NK-92 treated with Interleukin-12 subunit alpha and Interleukin-12 subunit beta, amount 100 ng/mL, for 24 hours (cell line): ENCODE results near the gene ELFN2.
"Not testable (repeated sequence)": the region's sequence is repeated elsewhere in the genome, so short reads cannot be mapped to it uniquely, and the experiment has no call there.

Experiments
- DNase-seq: peaks from one replicate; lab custom pipeline; 2025; lab: John Stamatoyannopoulos, UW

Gene ELFN2

GRCh38 chr22:37410174-37411055 is 16.9 kb downstream of the ELFN2 start:
- no peak for DNase-seq

- no peak for DNase-seq
Observed at GRCh38 chr22:37409459-37410050, 17.7 kb downstream of the ELFN2 start.

DNA sequence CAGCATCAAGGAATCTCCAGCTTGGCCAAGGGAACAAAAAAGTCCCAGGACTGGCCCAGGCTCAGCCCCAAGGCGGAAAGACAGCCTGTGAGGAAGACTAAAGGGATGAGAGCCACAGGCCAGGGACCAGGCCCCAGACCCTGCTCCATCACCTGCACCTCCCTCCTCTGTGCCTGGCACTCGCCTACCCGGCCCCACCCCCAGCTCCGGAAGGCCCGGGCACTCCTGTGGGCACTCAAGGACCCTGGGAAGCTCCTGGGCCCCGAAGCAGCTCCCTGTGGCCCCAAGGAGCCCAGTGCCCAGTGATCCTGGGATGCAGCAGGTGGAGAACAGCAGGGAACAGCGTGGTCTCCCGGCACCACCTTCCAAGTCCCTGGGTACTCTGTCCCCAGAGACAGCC is 18.2 kb downstream of the ELFN2 start:
- DNase-seq = no peak

- no peak for DNase-seq
Observed at GRCh38 chr22:37407856-37408255, 19.4 kb downstream of the ELFN2 start.

DNA sequence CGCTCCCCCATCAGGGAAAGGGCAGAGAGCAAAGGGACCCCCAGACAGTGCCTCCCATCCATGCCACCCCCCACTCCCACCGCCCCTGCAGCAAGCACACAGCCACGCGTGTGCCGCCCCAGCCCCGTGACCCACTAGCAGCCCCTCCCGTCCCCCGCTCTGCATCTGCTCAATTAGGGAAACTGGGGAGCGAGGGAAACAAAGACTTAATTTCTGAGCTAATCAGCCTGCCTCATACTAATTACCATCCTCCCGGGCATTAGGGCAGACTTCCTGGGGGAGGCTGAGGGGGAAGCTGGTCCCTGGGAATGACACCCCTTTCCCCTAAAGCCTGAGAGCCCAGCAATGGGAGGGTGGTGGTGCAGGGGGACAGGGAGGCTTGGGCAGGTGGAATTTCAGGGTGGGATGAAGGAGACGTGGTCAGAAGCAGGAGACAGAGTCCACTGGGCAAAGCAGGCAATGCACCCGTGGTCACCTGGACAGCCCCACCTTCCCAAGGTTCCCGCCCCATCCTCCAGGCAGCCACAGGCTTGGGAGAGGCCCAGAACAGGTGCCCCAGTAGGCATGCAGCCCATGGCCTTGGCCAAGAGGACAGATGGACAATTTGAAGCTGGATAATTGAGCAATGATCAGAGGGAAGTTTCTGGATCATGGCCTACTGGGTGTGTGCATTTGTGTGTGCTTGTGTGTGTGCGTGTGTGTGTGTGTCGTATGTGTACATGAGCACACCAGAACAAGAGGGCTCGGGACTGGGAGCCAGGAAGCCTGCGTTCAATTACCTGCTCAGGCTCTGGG is 20.6 kb downstream of the ELFN2 start:
- no peak for DNase-seq

DNA sequence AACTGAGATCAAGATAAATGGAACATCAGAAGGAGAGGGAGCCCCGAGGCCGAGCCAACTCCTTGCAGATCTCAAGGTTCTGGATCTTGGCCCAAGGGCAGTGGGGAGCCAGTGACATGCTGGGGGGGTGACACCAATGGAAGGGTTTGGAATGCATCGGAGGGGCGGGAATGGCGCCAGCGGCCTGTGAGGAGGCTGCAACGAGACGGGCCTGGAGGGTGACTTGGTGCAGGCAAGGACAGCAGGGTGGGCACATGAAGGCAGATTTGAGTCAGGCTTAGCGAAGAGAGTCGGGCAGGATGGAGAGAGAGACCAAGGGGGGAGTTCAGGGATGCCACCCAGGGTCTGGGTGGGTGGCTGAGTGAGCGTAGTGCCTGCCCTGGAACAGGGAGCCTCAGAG is 23.2 kb downstream of the ELFN2 start:
- no peak for DNase-seq

- no peak for DNase-seq
Observed at GRCh38 chr22:37403267-37403960, 23.9 kb downstream of the ELFN2 start.

DNA sequence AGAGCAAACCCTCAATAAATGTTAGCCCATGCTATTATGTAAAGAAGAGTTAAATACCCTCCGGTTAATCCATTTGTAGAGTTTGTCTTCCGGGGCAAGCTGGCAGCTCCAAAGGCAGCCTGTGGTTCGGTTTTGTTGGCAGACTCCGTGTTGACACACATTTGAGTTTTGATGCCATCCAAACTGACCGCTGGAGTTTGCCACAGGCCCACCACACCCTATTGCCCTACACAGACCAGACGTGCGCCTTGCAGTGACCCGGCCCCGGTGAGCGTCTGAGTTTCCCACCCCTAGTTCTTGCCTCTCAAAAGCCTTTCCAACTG is 25.1 kb downstream of the ELFN2 start:
- no peak for DNase-seq

DNA sequence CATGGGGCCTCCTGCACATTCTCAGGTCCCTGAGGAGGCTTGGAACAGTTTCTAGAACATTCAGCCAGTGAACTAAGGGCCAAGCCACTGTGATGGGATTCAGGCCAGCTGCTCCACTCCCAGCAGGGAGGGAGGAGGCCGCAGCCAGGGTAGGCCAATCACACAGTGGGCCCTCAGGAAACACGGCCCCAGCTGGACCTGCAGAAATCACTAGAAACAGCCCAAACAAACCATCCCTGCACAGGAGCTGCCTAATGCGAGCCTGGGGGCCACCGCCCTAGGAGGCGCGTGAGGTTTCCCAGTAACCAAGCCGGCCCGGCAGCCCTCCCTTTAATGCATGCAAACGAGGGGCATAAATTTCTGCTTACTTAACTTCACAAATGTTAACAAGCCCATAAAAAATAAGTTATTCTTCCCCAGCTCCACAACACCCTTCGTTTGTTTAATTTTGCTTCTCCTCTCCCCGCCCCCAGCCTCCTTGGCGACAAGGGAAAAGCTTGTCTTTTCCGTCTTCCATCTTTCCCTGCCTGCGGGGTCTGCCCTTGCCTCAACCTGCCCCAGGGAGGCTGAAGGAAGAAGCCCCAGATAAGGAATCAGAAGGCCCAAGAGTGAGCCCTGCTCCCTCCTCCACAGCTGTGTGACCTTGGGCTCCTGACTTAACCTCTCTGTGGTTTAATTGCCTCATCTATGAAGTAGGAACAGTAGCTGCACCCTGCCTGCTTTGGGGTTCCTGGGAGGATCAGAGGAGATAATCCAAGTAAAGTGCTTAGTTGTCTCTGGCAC is 25.7 kb downstream of the ELFN2 start:
- no peak for DNase-seq

GRCh38 chr22:37400719-37401118 is 26.6 kb downstream of the ELFN2 start:
- DNase-seq = no peak

- DNase-seq = not testable (repeated sequence)
Observed at GRCh38 chr22:37399457-37399856, 27.8 kb downstream of the ELFN2 start.

GRCh38 chr22:37397226-37397625 is 30.1 kb downstream of the ELFN2 start:
- DNase-seq = no peak

- DNase-seq = no peak
Observed at GRCh38 chr22:37396488-37397084, 30.7 kb downstream of the ELFN2 start.

- DNase-seq = no peak
Observed at GRCh38 chr22:37394341-37394740, 32.9 kb downstream of the ELFN2 start.

DNA sequence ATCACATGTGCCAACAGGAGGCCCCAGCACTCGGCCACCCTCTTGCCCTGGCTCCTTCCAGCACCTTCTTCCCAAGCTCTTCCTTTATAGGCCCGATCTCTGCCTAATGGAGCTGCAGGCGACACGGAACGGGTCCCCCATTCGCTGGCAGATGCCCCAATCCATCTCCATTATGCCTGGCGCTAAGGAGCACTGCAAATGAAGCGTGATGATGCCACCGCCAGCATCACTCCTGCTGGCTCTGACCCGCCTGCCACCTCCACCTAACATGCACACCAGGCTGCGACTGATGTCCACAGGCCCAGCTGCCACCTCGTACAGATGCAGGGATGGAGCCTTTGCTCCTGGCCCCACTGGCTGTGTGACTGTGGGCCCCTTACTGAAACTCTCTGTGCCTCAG is 33.5 kb downstream of the ELFN2 start:
- no peak for DNase-seq

DNA sequence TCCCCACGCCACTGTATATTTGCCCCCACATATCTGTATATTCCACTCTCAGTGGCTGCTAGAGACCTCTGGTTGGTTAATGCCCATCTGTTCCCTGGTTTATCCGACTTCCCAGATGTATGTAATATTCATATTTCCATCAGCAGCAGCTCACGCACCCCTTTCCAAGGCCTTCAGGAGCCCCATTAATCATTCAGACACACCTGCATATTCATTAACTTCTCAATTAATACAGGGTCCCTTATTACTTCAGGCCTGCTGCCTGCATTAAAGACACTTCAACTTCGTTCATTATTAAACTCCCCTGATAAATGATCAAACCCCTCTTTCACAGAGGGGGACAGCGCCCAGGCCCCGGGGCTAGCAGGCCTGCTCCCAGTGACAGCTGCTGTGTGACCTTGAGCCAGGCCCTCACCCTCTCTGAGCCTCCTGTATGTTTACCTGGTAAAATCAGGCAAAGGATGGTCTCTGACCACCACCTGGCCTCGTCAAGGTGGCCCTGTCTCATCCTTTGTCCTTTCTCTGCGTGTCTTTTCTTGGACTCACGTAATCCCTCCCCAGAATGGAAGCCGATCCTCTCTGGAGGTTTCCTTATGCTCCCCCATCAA is 34.5 kb downstream of the ELFN2 start:
- no peak for DNase-seq

DNA sequence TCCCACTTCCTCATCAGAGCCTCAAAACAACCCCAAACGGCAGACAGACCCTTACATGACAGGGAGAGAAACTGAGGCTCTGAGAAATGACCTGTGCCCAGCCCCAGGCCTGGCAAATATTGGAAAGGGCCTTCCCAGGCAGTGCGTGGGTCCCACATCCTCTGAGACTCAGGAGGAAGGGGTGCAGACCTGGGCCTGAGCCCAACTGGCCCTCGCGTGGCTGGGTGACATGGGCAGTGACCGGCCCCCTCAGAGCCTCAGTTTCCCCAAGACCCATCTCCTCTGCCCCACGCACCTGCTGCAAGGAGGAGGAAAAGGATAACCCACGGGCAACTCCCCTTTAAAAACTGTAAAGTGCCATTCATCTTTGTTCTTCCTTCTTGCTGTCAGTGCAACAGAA is 35.6 kb downstream of the ELFN2 start:
- DNase-seq = no peak

GRCh38 chr22:37390075-37390474 is 37.2 kb downstream of the ELFN2 start:
- no peak for DNase-seq

DNA sequence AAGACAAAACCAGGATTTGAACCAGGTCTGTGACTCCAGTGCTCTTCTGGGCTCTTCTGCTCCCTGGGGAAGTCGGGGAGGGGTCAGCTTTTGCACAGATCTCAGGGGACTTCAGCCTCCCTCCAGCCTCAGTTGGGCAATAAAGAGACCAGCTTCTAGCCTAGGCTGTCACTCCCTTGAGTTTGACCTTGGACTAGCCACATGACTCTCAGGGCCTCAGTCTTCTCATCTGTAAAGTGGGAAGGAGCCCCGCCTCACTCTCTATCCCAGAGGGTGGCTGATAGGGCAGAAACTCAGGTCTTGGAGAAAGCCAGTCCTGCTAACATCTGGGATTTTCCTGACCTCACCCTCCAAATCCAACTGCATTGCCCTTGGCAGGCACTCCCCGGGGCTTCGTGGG is 38.7 kb downstream of the ELFN2 start:
- no peak for DNase-seq

GRCh38 chr22:37387793-37388192 is 39.5 kb downstream of the ELFN2 start:
- no peak for DNase-seq

DNA sequence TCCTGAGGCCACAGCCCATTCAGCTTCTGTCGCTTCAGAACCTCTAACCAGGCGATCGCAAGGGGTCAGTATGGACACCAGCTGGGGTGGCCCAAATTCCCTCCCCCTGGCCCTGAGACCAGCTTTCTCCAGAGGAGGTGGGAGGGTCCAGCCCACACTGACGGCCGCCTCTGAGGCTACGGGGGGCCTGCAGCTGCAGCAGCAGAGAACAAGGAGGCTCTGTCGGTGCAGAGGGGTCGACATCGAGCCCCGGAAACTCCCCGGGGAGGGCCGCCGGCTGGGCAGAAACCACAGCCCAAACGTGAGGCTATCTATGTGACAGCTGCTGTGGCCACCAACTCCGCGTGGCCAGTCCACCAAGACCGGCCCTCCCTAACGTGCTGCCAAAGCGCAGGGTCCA is 40.8 kb downstream of the ELFN2 start:
- no peak for DNase-seq
